HepG2 (cell line): Measurements from ENCODE around the gene MARF1. TPM values are rescaled to one million over a fixed set of nuclear protein-coding genes. Genes with fewer than 3 reads are reported as not detected.

ENCODE experiments used
- CEBPB ChIP-seq: IDR thresholded peaks from 2 replicates; pipeline ENCODE4 v1.6.1; 2011; ENCODE audit warnings: low read depth, low read length, improper control_type of control experiment, borderline replicate concordance
- ELF4 ChIP-seq: sonication (generic); formaldehyde crosslinking; IDR thresholded peaks from 2 replicates; pipeline ENCODE4 v1.5.0; 2020; ENCODE audit warnings: missing genetic modification reagents, mild to moderate bottlenecking, moderate library complexity, borderline replicate concordance
- ESRRA ChIP-seq: sonication (generic); formaldehyde crosslinking; IDR thresholded peaks from 2 replicates; pipeline ENCODE4 v1.5.1; 2020; ENCODE audit warnings: mild to moderate bottlenecking, low read depth, missing genetic modification reagents
- FOXA1 ChIP-seq, 2 experiments: fragments of 450-650 bp in 1 of 2; sonication (generic) in 1 of 2; formaldehyde crosslinking in 1 of 2; IDR thresholded peaks; 2 replicates each; pipeline versions ENCODE4 v1.4.0 to v1.6.1; 2016 to 2020; ENCODE audit warnings: missing genetic modification reagents in 1 of 2
- LCORL ChIP-seq, 2 experiments: fragments of 450-650 bp in 1 of 2; sonication (generic) in 1 of 2; formaldehyde crosslinking in 1 of 2; IDR thresholded peaks; 2 replicates each; pipeline versions ENCODE4 v1.5.0 to v1.6.1; 2017 to 2020; ENCODE audit warnings: antibody characterized with exemption in 1 of 2, missing genetic modification reagents in 1 of 2
- RBAK ChIP-seq: sonication (generic); formaldehyde crosslinking; IDR thresholded peaks from 2 replicates; pipeline ENCODE4 v1.5.1; 2020; ENCODE audit warnings: mild to moderate bottlenecking, missing genetic modification reagents
- REL ChIP-seq: sonication (generic); formaldehyde crosslinking; conservative IDR thresholded peaks from 2 replicates; pipeline ENCODE4 v1.8.0; 2022; ENCODE audit warnings: mild to moderate bottlenecking, missing genetic modification reagents, moderate library complexity
- SNAPC2 ChIP-seq: sonication (generic); formaldehyde crosslinking; IDR thresholded peaks from 2 replicates; pipeline ENCODE4 v1.8.1; 2022; ENCODE audit warnings: mild to moderate bottlenecking, missing genetic modification reagents
- TBX2 ChIP-seq: sonication (generic); formaldehyde crosslinking; IDR thresholded peaks from 2 replicates; pipeline ENCODE4 v1.5.0; 2020; ENCODE audit warnings: missing genetic modification reagents, mild to moderate bottlenecking, borderline replicate concordance
- ZFP41 ChIP-seq: sonication (generic); formaldehyde crosslinking; IDR thresholded peaks from 2 replicates; pipeline ENCODE4 v1.4.0; 2020; ENCODE audit warnings: mild to moderate bottlenecking, missing genetic modification reagents, borderline replicate concordance
- ZNF225 ChIP-seq: sonication (generic); formaldehyde crosslinking; IDR thresholded peaks from 2 replicates; pipeline ENCODE4 v1.4.0; 2020; ENCODE audit warnings: mild to moderate bottlenecking, missing genetic modification reagents
- ZNF33B ChIP-seq: sonication (generic); formaldehyde crosslinking; IDR thresholded peaks from 2 replicates; pipeline ENCODE4 v1.5.1; 2020; ENCODE audit warnings: mild to moderate bottlenecking, missing genetic modification reagents
- ZNF629 ChIP-seq: sonication (generic); formaldehyde crosslinking; conservative IDR thresholded peaks from 2 replicates; pipeline ENCODE4 v1.5.0; 2020; ENCODE audit warnings: missing genetic modification reagents
- ZNF790 ChIP-seq: sonication (generic); formaldehyde crosslinking; IDR thresholded peaks from 2 replicates; pipeline ENCODE4 v1.8.0; 2022; ENCODE audit warnings: missing genetic modification reagents, mild to moderate bottlenecking, borderline replicate concordance
- polyA plus RNA-seq, 8 experiments: library from polyadenylated mRNA; depleted of rRNA in 3 of 8; stranded (reverse) in 7 of 8; unstranded in 1 of 8; fragments of >200 nt; fragmentation: Illumina TruSeq in 4 of 8; extraction: Trizol in 4 of 8; gene quantifications; 2 replicates each; pipeline versions ENCODE4 v1.2.1 to v1.2.3, GENCODE V29; 2011 to 2016; ENCODE audit warnings: low read depth in 4 of 8, missing spikeins in 1 of 8, mixed read lengths in 1 of 8; ENCODE audit not compliant: insufficient read depth in 1 of 8
- total RNA-seq, 5 experiments: library from RNA; depleted of rRNA; stranded (reverse); fragments of >200 nt; fragmentation: Illumina TruSeq; extraction: Trizol; gene quantifications; 2 replicates each; pipeline ENCODE4 v1.2.3, GENCODE V29; 2016; ENCODE audit warnings: low read depth in 1 of 5
- TF ChIP-seq, protein P1 (sequence below): sonication (generic); formaldehyde crosslinking; IDR thresholded peaks from 2 replicates; pipeline ENCODE4 v1.5.1; 2020; ENCODE audit warnings: mild to moderate bottlenecking, missing genetic modification reagents, moderate library complexity
- TF ChIP-seq, protein P2 (sequence below): IDR thresholded peaks from 2 replicates; pipeline ENCODE4 v1.6.1; 2016; ENCODE audit warnings: mild to moderate bottlenecking, missing biosample characterization, missing genetic modification reagents
- TF ChIP-seq, protein P3 (sequence below): sonication (generic); formaldehyde crosslinking; IDR thresholded peaks from 2 replicates; pipeline ENCODE4 v1.4.0; 2020; ENCODE audit warnings: mild to moderate bottlenecking, low read depth, missing genetic modification reagents
- TF ChIP-seq, protein P4 (sequence below): sonication (generic); formaldehyde crosslinking; IDR thresholded peaks from 2 replicates; pipeline ENCODE4 v1.9.0; 2021; ENCODE audit warnings: missing genetic modification reagents, mild to moderate bottlenecking, borderline replicate concordance
- TF ChIP-seq, protein P5 (sequence below): sonication (generic); formaldehyde crosslinking; IDR thresholded peaks from 2 replicates; pipeline ENCODE4 v1.4.0; 2020; ENCODE audit warnings: missing genetic modification reagents, borderline replicate concordance

Gene MARF1
- total and polyA plus RNA-seq, 2 of the 13 experiments (the other 11 are each of a cell fraction or from before 2014, with no cell fraction given) = 8.7 to 20.7 TPM

DNA sequence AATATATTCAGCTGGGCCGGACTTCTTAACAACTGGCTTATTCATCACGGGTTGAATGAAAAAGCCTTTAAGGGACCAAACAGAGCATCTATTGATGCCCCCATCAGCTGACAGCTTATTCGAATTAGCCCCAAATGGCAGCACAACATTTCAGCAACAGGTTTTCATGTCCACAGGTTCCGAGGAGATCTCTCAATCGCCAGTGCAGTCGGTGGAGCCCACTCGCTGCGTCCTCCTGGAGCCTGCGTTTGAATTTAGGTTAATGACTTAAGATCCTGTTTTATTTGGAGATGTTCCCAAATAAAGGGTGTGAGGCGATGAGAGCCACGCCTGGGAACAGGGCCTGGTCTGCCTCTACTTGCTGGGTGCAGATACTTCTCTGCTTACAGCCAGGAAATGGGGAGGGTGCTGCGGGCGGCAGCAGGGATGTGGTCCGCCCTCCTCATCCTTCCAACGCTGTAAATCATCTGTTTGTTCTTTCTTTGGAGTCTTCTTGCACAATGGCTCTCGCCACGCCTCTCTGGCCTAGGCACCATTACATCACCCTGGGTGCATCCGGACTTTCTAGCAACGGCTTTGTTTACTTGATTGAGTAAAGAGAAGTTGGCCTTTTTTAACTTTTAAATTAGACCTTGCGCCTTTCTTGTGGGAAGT is 29.7 kb upstream of the MARF1 start (continued):
- TF ChIP-seq, protein P1, sequence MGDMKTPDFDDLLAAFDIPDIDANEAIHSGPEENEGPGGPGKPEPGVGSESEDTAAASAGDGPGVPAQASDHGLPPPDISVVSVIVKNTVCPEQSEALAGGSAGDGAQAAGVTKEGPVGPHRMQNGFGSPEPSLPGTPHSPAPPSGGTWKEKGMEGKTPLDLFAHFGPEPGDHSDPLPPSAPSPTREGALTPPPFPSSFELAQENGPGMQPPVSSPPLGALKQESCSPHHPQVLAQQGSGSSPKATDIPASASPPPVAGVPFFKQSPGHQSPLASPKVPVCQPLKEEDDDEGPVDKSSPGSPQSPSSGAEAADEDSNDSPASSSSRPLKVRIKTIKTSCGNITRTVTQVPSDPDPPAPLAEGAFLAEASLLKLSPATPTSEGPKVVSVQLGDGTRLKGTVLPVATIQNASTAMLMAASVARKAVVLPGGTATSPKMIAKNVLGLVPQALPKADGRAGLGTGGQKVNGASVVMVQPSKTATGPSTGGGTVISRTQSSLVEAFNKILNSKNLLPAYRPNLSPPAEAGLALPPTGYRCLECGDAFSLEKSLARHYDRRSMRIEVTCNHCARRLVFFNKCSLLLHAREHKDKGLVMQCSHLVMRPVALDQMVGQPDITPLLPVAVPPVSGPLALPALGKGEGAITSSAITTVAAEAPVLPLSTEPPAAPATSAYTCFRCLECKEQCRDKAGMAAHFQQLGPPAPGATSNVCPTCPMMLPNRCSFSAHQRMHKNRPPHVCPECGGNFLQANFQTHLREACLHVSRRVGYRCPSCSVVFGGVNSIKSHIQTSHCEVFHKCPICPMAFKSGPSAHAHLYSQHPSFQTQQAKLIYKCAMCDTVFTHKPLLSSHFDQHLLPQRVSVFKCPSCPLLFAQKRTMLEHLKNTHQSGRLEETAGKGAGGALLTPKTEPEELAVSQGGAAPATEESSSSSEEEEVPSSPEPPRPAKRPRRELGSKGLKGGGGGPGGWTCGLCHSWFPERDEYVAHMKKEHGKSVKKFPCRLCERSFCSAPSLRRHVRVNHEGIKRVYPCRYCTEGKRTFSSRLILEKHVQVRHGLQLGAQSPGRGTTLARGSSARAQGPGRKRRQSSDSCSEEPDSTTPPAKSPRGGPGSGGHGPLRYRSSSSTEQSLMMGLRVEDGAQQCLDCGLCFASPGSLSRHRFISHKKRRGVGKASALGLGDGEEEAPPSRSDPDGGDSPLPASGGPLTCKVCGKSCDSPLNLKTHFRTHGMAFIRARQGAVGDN = peak; percentile 96
- no peak for TF ChIP-seq REL
- TF ChIP-seq ESRRA (CRISPR knock-in tag) = no peak
- TF ChIP-seq, protein P2, sequence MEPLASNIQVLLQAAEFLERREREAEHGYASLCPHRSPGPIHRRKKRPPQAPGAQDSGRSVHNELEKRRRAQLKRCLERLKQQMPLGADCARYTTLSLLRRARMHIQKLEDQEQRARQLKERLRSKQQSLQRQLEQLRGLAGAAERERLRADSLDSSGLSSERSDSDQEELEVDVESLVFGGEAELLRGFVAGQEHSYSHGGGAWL = peak; percentile 77; the same call in 1 of the 2 replicates
- peak; percentile 97 for TF ChIP-seq SNAPC2 (CRISPR knock-in tag)
- TF ChIP-seq ZNF225 (CRISPR knock-in tag) = no peak
- TF ChIP-seq ELF4 (CRISPR knock-in tag) = peak; percentile 92
- peak; percentile 18; the same call in 1 of the 2 replicates for TF ChIP-seq ZFP41 (CRISPR knock-in tag)
- TF ChIP-seq CEBPB = peak; percentile 100
- peak; percentile 69 for TF ChIP-seq ZNF629 (CRISPR knock-in tag)
- peak; percentile 85 for TF ChIP-seq FOXA1 (IDR thresholded peaks at IDR 0.05)
- TF ChIP-seq FOXA1 (CRISPR knock-in tag; IDR thresholded peaks at IDR 0.05) = peak; percentile 97
- TF ChIP-seq RBAK = peak; percentile 69; the same call in 1 of the 2 replicates
- peak; percentile 94 for TF ChIP-seq LCORL (IDR thresholded peaks at IDR 0.05)
- peak; percentile 100 for TF ChIP-seq LCORL (CRISPR knock-in tag; IDR thresholded peaks at IDR 0.05)
- TF ChIP-seq TBX2 (CRISPR knock-in tag) = peak; percentile 99
- TF ChIP-seq ZNF790 (CRISPR knock-in tag) = peak; percentile 96; the same call in 1 of the 2 replicates
- TF ChIP-seq, protein P3, sequence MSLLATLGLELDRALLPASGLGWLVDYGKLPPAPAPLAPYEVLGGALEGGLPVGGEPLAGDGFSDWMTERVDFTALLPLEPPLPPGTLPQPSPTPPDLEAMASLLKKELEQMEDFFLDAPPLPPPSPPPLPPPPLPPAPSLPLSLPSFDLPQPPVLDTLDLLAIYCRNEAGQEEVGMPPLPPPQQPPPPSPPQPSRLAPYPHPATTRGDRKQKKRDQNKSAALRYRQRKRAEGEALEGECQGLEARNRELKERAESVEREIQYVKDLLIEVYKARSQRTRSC (CRISPR knock-in tag) = 0 out of 2 replicates have a peak, but pooled peaks have one; percentile 83
- TF ChIP-seq, protein P4, sequence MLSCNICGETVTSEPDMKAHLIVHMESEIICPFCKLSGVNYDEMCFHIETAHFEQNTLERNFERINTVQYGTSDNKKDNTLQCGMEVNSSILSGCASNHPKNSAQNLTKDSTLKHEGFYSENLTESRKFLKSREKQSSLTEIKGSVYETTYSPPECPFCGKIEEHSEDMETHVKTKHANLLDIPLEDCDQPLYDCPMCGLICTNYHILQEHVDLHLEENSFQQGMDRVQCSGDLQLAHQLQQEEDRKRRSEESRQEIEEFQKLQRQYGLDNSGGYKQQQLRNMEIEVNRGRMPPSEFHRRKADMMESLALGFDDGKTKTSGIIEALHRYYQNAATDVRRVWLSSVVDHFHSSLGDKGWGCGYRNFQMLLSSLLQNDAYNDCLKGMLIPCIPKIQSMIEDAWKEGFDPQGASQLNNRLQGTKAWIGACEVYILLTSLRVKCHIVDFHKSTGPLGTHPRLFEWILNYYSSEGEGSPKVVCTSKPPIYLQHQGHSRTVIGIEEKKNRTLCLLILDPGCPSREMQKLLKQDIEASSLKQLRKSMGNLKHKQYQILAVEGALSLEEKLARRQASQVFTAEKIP (CRISPR knock-in tag) = no peak
- peak; percentile 65; the same call in 1 of the 2 replicates for TF ChIP-seq ZNF33B
- TF ChIP-seq, protein P5, sequence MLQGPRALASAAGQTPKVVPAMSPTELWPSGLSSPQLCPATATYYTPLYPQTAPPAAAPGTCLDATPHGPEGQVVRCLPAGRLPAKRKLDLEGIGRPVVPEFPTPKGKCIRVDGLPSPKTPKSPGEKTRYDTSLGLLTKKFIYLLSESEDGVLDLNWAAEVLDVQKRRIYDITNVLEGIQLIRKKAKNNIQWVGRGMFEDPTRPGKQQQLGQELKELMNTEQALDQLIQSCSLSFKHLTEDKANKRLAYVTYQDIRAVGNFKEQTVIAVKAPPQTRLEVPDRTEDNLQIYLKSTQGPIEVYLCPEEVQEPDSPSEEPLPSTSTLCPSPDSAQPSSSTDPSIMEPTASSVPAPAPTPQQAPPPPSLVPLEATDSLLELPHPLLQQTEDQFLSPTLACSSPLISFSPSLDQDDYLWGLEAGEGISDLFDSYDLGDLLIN = 0 out of 2 replicates have a peak, but pooled peaks have one; percentile 45
